GM12878 (cell line): ENCODE results near the gene MLLT3.

Experiments used
- ATF3 ChIP-seq: IDR thresholded peaks from 2 replicates; pipeline ENCODE4 v1.6.1; 2011; ENCODE audit warnings: low read depth, mild to moderate bottlenecking, low read length, moderate library complexity, borderline replicate concordance; ENCODE audit errors: extremely low read depth
- CBFB ChIP-seq: IDR thresholded peaks from 2 replicates; pipeline ENCODE4 v1.6.1; 2016; ENCODE audit warnings: antibody characterized with exemption, low read depth
- CEBPB ChIP-seq, 2 experiments: fragments of 150-350 bp in 1 of 2; IDR thresholded peaks; 2 replicates each; pipeline ENCODE4 v1.6.1; 2012 to 2014; ENCODE audit warnings: low read depth in 2 of 2, low read length in 2 of 2, borderline replicate concordance in 1 of 2, inconsistent platforms in 1 of 2
- CTCF ChIP-seq, 3 experiments: IDR thresholded peaks in 2 of 3; conservative IDR thresholded peaks in 1 of 3; 2 replicates each; pipeline ENCODE4 v1.5.1; 2011; ENCODE audit warnings: low read depth in 3 of 3, low read length in 3 of 3, mild to moderate bottlenecking in 3 of 3, control low read depth in 2 of 3, moderate library complexity in 2 of 3, inconsistent platforms in 1 of 3, mixed read lengths in 1 of 3; ENCODE audit not compliant: control insufficient read depth in 2 of 3, insufficient read depth in 1 of 3; ENCODE audit errors: extremely low read depth in 1 of 3
- FOXM1 ChIP-seq: IDR thresholded peaks from 2 replicates; pipeline ENCODE4 v1.6.1; 2012; ENCODE audit warnings: low read depth, mild to moderate bottlenecking, inconsistent platforms, low read length, moderate library complexity
- HDAC2 ChIP-seq: fragments of 200-600 bp; sonication (generic); IDR thresholded peaks from 2 replicates; pipeline ENCODE4 v1.6.1; 2017
- MYC ChIP-seq: IDR thresholded peaks from 2 replicates; pipeline ENCODE4 v1.6.1; 2011; ENCODE audit warnings: mild to moderate bottlenecking, low read length, moderate library complexity, inconsistent platforms; ENCODE audit not compliant: insufficient read depth, insufficient replicate concordance, insufficient read length, severe bottlenecking
- NR2C2 ChIP-seq: IDR thresholded peaks from 2 replicates; pipeline ENCODE4 v1.6.1; 2011; ENCODE audit warnings: borderline replicate concordance, low read depth; ENCODE audit not compliant: control insufficient read depth, insufficient read length
- POLR2A ChIP-seq: IDR thresholded peaks from 2 replicates; pipeline ENCODE4 v1.6.1; 2011; ENCODE audit warnings: low read depth, mild to moderate bottlenecking, low read length
- POLR2AphosphoS5 ChIP-seq: IDR thresholded peaks from 2 replicates; pipeline ENCODE4 v1.6.1; 2011; ENCODE audit warnings: mild to moderate bottlenecking, low read length, inconsistent platforms
- RAD21 ChIP-seq: IDR thresholded peaks from 2 replicates; pipeline ENCODE4 v1.6.1; 2011; ENCODE audit warnings: mild to moderate bottlenecking, low read depth, low read length, moderate library complexity; ENCODE audit not compliant: insufficient read depth
- YY1 ChIP-seq: IDR thresholded peaks from 2 replicates; pipeline ENCODE4 v1.6.1; 2011; ENCODE audit warnings: low read depth, mild to moderate bottlenecking, low read length
- ZSCAN29 ChIP-seq: fragments of 450-650 bp; IDR thresholded peaks from 2 replicates; pipeline ENCODE4 v1.6.1; 2017; ENCODE audit warnings: mild to moderate bottlenecking, moderate library complexity

- TF ChIP-seq POLR2AphosphoS5 (no peak), CTCF (IDR thresholded peaks at IDR 0.05 in 2 of 3, conservative IDR thresholded peaks at IDR 0.05 in 1 of 3; ENCODE audit: control insufficient read depth in 2 of 3, extremely low read depth in 1 of 3, insufficient read depth in 1 of 3, low read depth in 3 of 3, low read length in 3 of 3) (no peak), POLR2A (no peak), CEBPB (IDR thresholded peaks at IDR 0.05; ENCODE audit: borderline replicate concordance in 1 of 2, low read depth in 2 of 2, low read length in 2 of 2) (no peak), FOXM1 (no peak), ATF3 (no peak), RAD21 (no peak), MYC (no peak), NR2C2 (no peak), CBFB (no peak), YY1 (no peak), HDAC2 (no peak), ZSCAN29 (no peak)
Measured at GRCh38 chr9:20441166-20441565, 181.1 kb downstream of the MLLT3 start.
